Measurements from ENCODE around the gene GABRA4.

The GABRA4 gene

DNA sequence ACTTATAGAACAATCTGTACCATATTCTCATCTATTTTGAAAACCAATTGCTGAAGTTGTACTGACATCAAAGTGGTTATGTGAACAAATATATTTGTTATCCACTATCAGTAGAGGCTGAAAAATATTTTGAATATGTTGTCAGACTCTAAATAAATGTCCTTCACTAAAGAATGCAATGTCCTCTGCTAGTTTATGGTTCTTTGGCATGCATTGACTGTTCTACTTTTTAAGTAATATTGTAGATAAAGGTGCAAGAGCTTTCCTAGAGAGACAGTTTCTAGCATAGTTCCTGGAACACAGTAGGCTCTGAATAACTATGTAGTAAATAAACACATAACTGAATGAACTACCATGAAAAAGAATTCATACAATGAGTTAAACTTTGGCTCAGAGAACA, 66.2 kb downstream of the GABRA4 start:
- Histone ChIP-seq H3K4me1 (ENCODE audit: low read length) (no peaks in the 10 kb centered on the region), H3K27me3 (replicated peaks; ENCODE audit: insufficient read depth, low read length) (no peaks in the 10 kb centered on the region), H2AFZ (ENCODE audit: low read length) (no peak overlapping the region), H3K9me2 (replicated peaks; ENCODE audit: insufficient read depth, low read length) (no peaks in the 10 kb centered on the region), H3K36me3 (replicated peaks; ENCODE audit: insufficient read depth, low read length) (no peaks in the 10 kb centered on the region), H3K27ac (ENCODE audit: low read length) (no peak overlapping the region), H4K20me1 (ENCODE audit: insufficient read depth, low read length) (no peaks in the 10 kb centered on the region), H3F3A (ENCODE audit: insufficient read depth, low read length) (no peaks in the 10 kb centered on the region), H3K9ac (ENCODE audit: low read length) (no peak overlapping the region), H3K79me2 (ENCODE audit: low read length) (no peaks in the 10 kb centered on the region), H3K9me3 (replicated peaks; ENCODE audit: insufficient read depth, low read length) (no peaks in the 10 kb centered on the region), H3K4me2 (ENCODE audit: low read depth, low read length) (no peak overlapping the region), H3K4me3 (ENCODE audit: low read length) (no peak overlapping the region)
- TF ChIP-seq, protein P1, sequence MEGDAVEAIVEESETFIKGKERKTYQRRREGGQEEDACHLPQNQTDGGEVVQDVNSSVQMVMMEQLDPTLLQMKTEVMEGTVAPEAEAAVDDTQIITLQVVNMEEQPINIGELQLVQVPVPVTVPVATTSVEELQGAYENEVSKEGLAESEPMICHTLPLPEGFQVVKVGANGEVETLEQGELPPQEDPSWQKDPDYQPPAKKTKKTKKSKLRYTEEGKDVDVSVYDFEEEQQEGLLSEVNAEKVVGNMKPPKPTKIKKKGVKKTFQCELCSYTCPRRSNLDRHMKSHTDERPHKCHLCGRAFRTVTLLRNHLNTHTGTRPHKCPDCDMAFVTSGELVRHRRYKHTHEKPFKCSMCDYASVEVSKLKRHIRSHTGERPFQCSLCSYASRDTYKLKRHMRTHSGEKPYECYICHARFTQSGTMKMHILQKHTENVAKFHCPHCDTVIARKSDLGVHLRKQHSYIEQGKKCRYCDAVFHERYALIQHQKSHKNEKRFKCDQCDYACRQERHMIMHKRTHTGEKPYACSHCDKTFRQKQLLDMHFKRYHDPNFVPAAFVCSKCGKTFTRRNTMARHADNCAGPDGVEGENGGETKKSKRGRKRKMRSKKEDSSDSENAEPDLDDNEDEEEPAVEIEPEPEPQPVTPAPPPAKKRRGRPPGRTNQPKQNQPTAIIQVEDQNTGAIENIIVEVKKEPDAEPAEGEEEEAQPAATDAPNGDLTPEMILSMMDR (IDR thresholded peaks at IDR 0.05; ENCODE audit: low read length): no peak
- TF ChIP-seq EZH2 (optimal IDR thresholded peaks at IDR 0.05; ENCODE audit: low read depth, low read length): no peak
- TF ChIP-seq EZH2phosphoT487 (IDR thresholded peaks at IDR 0.05; ENCODE audit: low read length): no peak
- no peak for DNase-seq

DNA sequence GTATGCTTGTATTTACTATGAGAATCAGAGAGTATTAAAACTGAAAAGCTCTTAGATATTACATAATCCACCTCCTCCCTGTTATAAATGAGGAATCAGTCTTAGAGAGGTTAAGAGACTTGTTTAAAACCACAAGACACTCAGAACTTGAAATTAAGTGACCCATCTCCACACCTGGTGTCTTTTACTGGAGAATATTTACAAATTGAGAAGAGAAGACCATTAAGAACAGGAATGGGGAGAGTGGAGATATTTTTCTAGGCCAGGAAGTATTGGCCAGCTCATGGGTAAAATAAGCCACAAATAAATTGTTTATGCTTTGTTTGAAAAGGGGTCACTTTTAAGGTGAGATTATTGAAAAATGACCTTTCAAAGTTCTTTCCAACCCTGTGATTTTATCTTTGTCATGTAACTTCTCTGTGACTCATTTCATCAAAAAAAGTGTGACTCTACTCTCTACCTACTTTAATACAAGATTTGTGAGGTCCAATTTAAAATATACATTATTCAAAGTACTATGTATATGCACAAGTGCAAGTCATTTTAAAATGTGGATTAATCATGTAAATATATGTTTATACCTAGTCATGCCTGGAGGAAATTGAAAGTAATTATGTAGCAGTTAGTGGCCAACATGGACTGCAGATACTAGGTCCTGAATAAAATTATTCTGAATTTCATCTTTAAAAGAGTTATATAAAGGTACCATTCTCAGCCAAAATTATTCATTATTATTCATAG, 68.4 kb downstream of the GABRA4 start:
- Histone ChIP-seq H3K4me3 (ENCODE audit: low read length) (no peak overlapping the region), H3K4me1 (ENCODE audit: low read length) (no peaks in the 10 kb centered on the region), H2AFZ (ENCODE audit: low read length) (no peak overlapping the region), H3K9me2 (replicated peaks; ENCODE audit: insufficient read depth, low read length) (no peaks in the 10 kb centered on the region), H3K9me3 (replicated peaks; ENCODE audit: insufficient read depth, low read length) (no peaks in the 10 kb centered on the region), H4K20me1 (ENCODE audit: insufficient read depth, low read length) (no peaks in the 10 kb centered on the region), H3K4me2 (ENCODE audit: low read depth, low read length) (no peak overlapping the region), H3K27me3 (replicated peaks; ENCODE audit: insufficient read depth, low read length) (no peaks in the 10 kb centered on the region), H3F3A (ENCODE audit: insufficient read depth, low read length) (no peaks in the 10 kb centered on the region), H3K9ac (ENCODE audit: low read length) (no peak overlapping the region), H3K36me3 (replicated peaks; ENCODE audit: insufficient read depth, low read length) (no peaks in the 10 kb centered on the region), H3K27ac (ENCODE audit: low read length) (no peak overlapping the region), H3K79me2 (ENCODE audit: low read length) (no peaks in the 10 kb centered on the region)
- TF ChIP-seq EZH2phosphoT487 (IDR thresholded peaks at IDR 0.05; ENCODE audit: low read length): no peak
- TF ChIP-seq, protein P1 (IDR thresholded peaks at IDR 0.05; ENCODE audit: low read length): no peak
- TF ChIP-seq EZH2 (optimal IDR thresholded peaks at IDR 0.05; ENCODE audit: low read depth, low read length): no peak
- no peak for DNase-seq

DNA sequence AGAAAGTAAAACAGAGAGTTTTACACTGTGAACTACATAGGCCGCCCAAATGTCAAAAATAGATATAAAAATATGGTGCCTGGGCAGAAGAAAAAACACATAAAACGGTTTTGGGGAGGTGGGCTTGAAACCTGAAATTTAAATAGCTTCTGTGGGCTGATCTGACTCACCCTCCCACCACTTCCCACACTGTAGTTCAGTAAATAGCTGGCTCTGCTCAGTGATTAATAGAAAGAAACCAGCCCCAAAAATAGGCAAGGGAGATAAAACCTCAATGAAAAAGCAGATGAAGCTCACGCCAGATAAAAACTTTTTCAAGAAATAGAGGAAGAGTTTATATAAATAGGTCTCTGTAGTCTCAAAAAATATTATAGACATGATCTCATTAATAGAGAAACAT, 71.2 kb downstream of the GABRA4 start:
- H3K4me3 ChIP-seq (ENCODE audit: low read length): no peak overlapping the region
- H3K36me3 ChIP-seq (replicated peaks; ENCODE audit: insufficient read depth, low read length): no peaks in the 10 kb centered on the region
- no peak for DNase-seq
- no peaks in the 10 kb centered on the region for H3K79me2 ChIP-seq (ENCODE audit: low read length)
- H3K9me2 ChIP-seq (replicated peaks; ENCODE audit: insufficient read depth, low read length): no peaks in the 10 kb centered on the region
- TF ChIP-seq EZH2phosphoT487 (IDR thresholded peaks at IDR 0.05; ENCODE audit: low read length) (no peak), EZH2 (optimal IDR thresholded peaks at IDR 0.05; ENCODE audit: low read depth, low read length) (no peak)
- TF ChIP-seq, protein P1 (IDR thresholded peaks at IDR 0.05; ENCODE audit: low read length): no peak
- no peaks in the 10 kb centered on the region for H3K27me3 ChIP-seq (replicated peaks; ENCODE audit: insufficient read depth, low read length)
- H3F3A ChIP-seq (ENCODE audit: insufficient read depth, low read length): no peaks in the 10 kb centered on the region
- H3K9ac ChIP-seq (ENCODE audit: low read length): no peak overlapping the region
- H3K4me1 ChIP-seq (ENCODE audit: low read length): no peaks in the 10 kb centered on the region
- H3K4me2 ChIP-seq (ENCODE audit: low read depth, low read length): no peak overlapping the region
- H3K9me3 ChIP-seq (replicated peaks; ENCODE audit: insufficient read depth, low read length): no peaks in the 10 kb centered on the region
- H4K20me1 ChIP-seq (ENCODE audit: insufficient read depth, low read length): no peaks in the 10 kb centered on the region
- H3K27ac ChIP-seq (ENCODE audit: low read length): no peak overlapping the region
- no peak overlapping the region for H2AFZ ChIP-seq (ENCODE audit: low read length)

All from MM.1S (cell line).